Activated naive CD4-positive, alpha-beta T cell treated with anti-CD3 and anti-CD28 coated beads for 36 hours (primary cell): Measurements from ENCODE around the gene GNPNAT1. TPM values are rescaled to one million over a fixed set of nuclear protein-coding genes. Genes with fewer than 3 reads are reported as not detected.
"Not testable (repeated sequence)": the region's sequence is repeated elsewhere in the genome, so short reads cannot be mapped to it uniquely, and the experiment has no call there.

ENCODE experiments used
- CTCF ChIA-PET: fragments of 350-600 bp; sonication (Branson Sonifier 250); formaldehyde crosslinking; loops from one replicate; lab custom pipeline; 2021; ENCODE audit warnings: antibody characterized with exemption; lab: Charles Lee
- DNase-seq: peaks from one replicate; pipeline ENCODE4 v3.0.0-alpha.2; 2020
- H3K27ac Mint-ChIP-seq: one replicate; pipeline ENCODE4 v1.8.0; 2021; ENCODE audit warnings: mild to moderate bottlenecking, mixed read lengths
- H3K27me3 Mint-ChIP-seq: one replicate; pipeline ENCODE4 v1.8.0; 2021; ENCODE audit warnings: low read depth, mixed read lengths
- H3K36me3 Mint-ChIP-seq: one replicate; pipeline ENCODE4 v1.8.0; 2021; ENCODE audit warnings: low read depth, mixed read lengths
- H3K4me1 Mint-ChIP-seq: one replicate; pipeline ENCODE4 v1.8.0; 2021; ENCODE audit warnings: low read depth, mixed read lengths
- H3K4me3 Mint-ChIP-seq: one replicate; pipeline ENCODE4 v1.8.0; 2021; ENCODE audit warnings: mild to moderate bottlenecking, moderate library complexity, mixed read lengths
- H3K9me3 Mint-ChIP-seq: one replicate; pipeline ENCODE4 v1.8.0; 2021; ENCODE audit warnings: mixed read lengths
- intact Hi-C: fragments of 100-400 bp; cut with micrococcal nuclease; formaldehyde crosslinking; loops from one replicate; pipeline ENCODE4 v1.15.1; 2023
- total RNA-seq, 2 experiments: library from RNA; stranded (reverse); gene quantifications; one replicate each; pipeline ENCODE4 v1.2.3, GENCODE V29; 2021

GNPNAT1 gene
- total RNA-seq, 2 experiments from 2014 or later, result 26.1 to 26.9 TPM

DNA sequence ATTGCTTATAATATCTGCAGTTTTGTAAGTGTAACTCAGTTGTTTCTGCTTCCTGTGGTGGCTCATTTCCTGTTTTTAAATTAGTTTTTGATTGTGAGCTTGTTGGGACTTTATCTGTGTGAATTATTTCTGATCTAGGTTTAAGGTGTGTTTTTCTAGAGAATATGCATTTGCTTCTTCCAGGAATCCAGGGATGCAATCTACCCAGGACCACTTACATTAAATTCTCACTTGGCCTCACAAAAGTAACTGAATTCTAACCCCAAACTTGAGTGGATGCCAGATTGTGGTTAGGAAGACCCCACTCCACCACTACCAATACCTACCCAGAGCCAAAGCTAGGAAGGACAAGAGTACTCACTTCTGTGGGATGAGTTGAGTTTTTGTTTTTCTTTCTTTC lies 49.5 kb downstream of the GNPNAT1 start:
- Mint-ChIP-seq H3K9me3 (no peaks in the 10 kb centered on the region), H3K27ac (peak overlapping the region; percentile 95), H3K27me3 (no peaks in the 10 kb centered on the region), H3K4me1 (peaks cover 63% of the 10 kb centered on the region), H3K4me3 (peak overlapping the region; percentile 68), H3K36me3 (peaks cover 19% of the 10 kb centered on the region)
- CTCF ChIA-PET, result interaction anchor here (0.6 to 2.4 kb wide), 6 partner anchors 10 to 564 kb away, joined by 3 to 10 read pairs (median 4); partner anchors contain the start of gene STYX
- intact Hi-C loops, result loop anchor here (1.0 to 5.0 kb wide), 8 partner anchors 12 to 417 kb away; partner anchors contain the start of genes DDHD1, GNPNAT1, GPR137C and PSMC6
- no peak for DNase-seq

DNA sequence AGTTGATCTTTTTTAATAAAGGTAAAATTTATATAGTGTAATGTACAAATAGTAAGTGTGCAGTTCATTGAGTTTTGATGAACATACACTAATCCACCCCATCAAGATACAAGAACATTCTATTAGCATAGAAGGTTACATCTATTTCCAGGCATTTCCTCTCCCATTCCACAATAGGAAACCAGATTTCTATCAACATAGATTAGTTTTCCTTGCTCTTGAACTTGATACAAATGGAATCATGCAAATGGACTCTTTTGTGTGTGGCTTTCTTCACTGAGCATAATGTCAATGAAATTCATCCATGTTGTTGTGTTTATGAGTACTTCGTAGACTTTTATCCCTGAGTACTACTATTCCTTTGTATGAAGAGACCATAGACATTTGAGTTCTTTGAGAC lies 50.7 kb downstream of the GNPNAT1 start:
- no peak overlapping the region for H3K4me3 Mint-ChIP-seq

DNA sequence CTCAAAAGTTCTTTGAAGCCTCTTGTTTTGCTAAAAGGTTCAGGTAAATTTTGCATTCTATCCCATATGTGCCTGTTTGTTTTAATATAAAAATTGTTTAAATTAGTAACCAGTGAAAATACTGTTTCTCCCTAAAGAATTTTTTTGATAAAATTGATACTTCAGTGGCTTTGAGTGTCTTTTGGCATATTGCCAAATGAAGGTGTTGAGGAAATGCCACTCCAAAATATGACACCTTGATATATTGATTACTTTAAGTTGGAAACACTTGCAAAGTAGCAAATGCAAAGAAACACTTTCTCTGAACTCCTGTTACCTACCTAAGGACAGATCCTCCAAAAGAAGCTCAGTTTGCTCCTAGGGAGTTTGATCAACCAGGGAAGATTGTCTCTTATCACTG lies 53.0 kb downstream of the GNPNAT1 start:
- Mint-ChIP-seq H3K27ac (peak overlapping the region; percentile 50), H3K4me3 (no peak overlapping the region)

More for the DNA sequence above, 50.7 kb downstream of the GNPNAT1 start:
- CTCF ChIA-PET, result interaction anchor here (2.4 kb wide), 1 partner anchor 10 kb away, joined by 10 read pairs; the partner anchor contains the start of gene STYX
- Mint-ChIP-seq H3K27me3 (no peaks in the 10 kb centered on the region), H3K4me1 (peaks cover 74% of the 10 kb centered on the region), H3K36me3 (peaks cover 16% of the 10 kb centered on the region), H3K27ac (no peak overlapping the region), H3K9me3 (no peaks in the 10 kb centered on the region)
- DNase-seq, result no peak
- intact Hi-C loops, result loop anchor here (5.0 kb wide), 1 partner anchor 177 kb away; no protein-coding TSS in a partner anchor

DNA sequence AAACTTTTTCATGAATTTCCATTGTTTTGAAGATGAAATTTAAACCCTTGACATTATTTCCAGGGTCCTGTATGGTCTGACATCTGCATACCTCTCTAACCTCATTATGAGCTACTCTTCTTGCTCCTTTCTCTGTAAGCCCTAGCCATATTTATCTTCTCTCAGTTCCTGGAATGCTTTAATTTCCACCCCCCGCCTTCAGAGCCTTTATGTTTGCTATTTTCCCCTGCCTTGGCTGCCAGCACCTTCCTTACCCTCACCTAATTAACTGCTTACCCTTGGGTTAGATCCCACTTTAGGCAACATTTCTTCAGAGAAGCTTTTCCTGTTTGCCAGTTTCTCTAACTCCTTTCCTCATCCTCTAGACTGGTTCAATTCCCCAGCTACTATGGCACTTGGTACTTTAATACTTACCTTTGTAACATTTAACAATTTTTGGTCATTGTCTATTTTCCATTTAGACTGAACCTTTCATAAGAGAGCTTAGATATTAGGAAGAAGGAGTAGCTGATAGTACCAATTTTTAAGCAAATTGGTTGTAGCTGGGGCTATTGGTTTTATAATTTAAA lies 55.4 kb downstream of the GNPNAT1 start:
- intact Hi-C loops, result no loop called here
- CTCF ChIA-PET, result no interaction called here
- no peak for DNase-seq

More for the DNA sequence above, 53.0 kb downstream of the GNPNAT1 start:
- peaks cover 73% of the 10 kb centered on the region for H3K4me1 Mint-ChIP-seq
- no peak for DNase-seq
- H3K36me3 Mint-ChIP-seq, result peaks cover 23% of the 10 kb centered on the region
- H3K9me3 Mint-ChIP-seq, result no peaks in the 10 kb centered on the region
- CTCF ChIA-PET, result no interaction called here
- no peaks in the 10 kb centered on the region for H3K27me3 Mint-ChIP-seq
- intact Hi-C loops, result no loop called here

DNA sequence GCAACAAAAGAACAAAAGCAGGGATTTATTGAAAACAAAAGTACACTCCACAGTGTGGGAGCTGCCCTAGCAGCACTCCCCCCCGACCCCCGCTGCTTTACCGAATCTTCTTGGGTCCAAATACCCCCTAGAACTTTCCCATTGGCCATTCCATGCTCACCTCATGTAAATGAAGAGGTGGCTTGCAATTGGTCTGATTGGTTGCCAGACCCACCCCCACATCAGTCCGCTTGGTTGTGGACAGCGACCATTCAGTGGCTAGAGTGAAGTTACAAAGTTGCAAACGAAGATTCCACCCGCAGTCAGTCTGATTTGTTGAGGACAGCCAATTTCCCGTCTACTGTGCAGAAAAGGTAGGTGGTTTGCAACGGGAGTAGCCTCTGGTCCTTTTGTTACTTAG lies 57.6 kb downstream of the GNPNAT1 start:
- intact Hi-C loops, result no loop called here
- Mint-ChIP-seq H3K36me3 (peaks cover 32% of the 10 kb centered on the region), H3K27ac (no peak overlapping the region), H3K9me3 (no peaks in the 10 kb centered on the region), H3K27me3 (no peaks in the 10 kb centered on the region), H3K4me3 (no peak overlapping the region), H3K4me1 (peaks cover 66% of the 10 kb centered on the region)
- no peak for DNase-seq
- CTCF ChIA-PET, result interaction anchor here (0.6 to 1.3 kb wide), 2 partner anchors 35 to 58 kb away, joined by 3 read pairs; no protein-coding TSS in a partner anchor

More for the DNA sequence above, 55.4 kb downstream of the GNPNAT1 start:
- Mint-ChIP-seq H3K4me1 (peaks cover 73% of the 10 kb centered on the region), H3K36me3 (peaks cover 34% of the 10 kb centered on the region), H3K4me3 (no peak overlapping the region), H3K27me3 (no peaks in the 10 kb centered on the region), H3K27ac (peak overlapping the region; percentile 72), H3K9me3 (no peaks in the 10 kb centered on the region)

DNA sequence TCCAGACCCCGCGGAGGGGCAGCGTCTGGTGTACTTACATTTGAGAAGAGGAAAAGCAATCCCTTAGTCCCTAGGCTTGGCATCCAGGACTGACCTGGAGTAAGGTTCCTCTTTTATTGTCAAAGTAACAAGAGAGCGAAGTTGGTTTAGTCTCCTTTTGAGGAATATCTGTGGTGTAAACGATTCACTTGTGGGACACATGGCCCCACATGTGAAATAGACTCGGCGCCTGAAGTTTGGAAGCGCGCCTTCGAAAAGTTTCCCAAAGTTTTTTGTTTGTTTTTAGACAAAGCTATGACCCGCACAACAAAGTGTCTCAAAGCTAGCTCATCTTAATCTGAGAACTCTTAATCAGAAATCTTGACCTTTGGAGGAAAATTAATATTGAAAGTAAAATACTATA lies 60.7 kb downstream of the GNPNAT1 start:
- peak overlapping the region; percentile 86 for H3K27ac Mint-ChIP-seq
- CTCF ChIA-PET, result interaction anchor here (0.7 to 1.8 kb wide), 2 partner anchors 11 to 30 kb away, joined by 3 to 10 read pairs; no protein-coding TSS in a partner anchor
- intact Hi-C loops, result loop anchor here (1.0 kb wide), 5 partner anchors 12 to 178 kb away; partner anchors contain the start of genes ERO1A, GNPNAT1, GPR137C and PSMC6

DNA sequence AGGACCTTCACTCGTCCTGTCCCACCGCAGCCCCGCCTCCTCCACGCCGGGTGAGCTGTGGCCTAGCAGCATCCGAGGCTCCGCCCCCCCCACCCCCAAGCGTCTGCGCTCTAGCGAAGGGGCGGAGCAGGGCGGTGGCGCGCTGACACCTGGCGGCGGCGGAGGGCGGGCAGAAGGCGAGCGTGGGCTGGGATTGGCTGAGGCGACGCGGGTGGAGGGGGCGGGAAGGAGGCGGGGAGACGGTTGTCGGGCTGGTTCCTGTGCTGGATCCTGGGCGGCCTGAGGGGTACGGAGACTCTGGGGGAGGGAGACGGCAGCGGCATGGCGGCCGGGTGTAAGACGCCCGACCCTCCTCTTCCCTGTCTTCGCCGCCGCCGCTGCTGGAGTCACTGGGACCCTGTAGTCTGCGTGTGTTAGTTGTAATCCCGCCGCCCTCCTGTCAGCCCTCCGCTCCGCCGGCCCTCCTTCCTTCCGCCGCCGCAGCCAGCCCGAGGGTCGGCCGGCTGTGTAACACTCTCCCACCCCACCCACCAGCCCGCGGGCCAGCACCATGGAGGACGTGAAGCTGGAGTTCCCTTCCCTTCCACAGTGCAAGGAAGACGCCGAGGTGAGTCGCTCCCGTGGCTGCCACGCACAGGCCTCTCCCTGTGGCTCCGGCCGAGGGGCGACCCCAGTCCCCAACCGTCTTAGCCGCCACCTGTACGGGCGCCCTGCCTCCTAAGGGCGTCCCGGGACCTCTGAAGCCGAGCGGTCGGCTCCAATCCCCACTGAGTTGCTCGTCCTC lies 61.3 kb downstream of the GNPNAT1 start, which contains the start of gene STYX:
Gene STYX, plus strand, starts transcription at position 242 of the 784 bp plus-strand sequence. Its CDS starts 309 bp downstream, at position 551.
- CTCF ChIA-PET, result interaction anchor here (1.8 kb wide), 1 partner anchor 12 kb away, joined by 10 read pairs; no protein-coding TSS in a partner anchor
- intact Hi-C loops, result loop anchor here (1.0 to 5.0 kb wide), 6 partner anchors 12 to 883 kb away; partner anchors contain the start of genes ERO1A, GNPNAT1, GPR137C and PSMC6
- peaks cover 35% of the 10 kb centered on the region for H3K36me3 Mint-ChIP-seq
- H3K27me3 Mint-ChIP-seq, result no peaks in the 10 kb centered on the region
- peaks cover 38% of the 10 kb centered on the region for H3K4me1 Mint-ChIP-seq
- H3K4me3 Mint-ChIP-seq, result peak within 1 kb of the TSS; percentile 84
- peak within 1 kb of the TSS; percentile 86 for H3K27ac Mint-ChIP-seq
- peak; percentile 98 for DNase-seq
- H3K9me3 Mint-ChIP-seq, result no peaks in the 10 kb centered on the region

More for the DNA sequence above, 60.7 kb downstream of the GNPNAT1 start:
- Mint-ChIP-seq H3K4me1 (peaks cover 41% of the 10 kb centered on the region), H3K9me3 (no peaks in the 10 kb centered on the region), H3K36me3 (peaks cover 35% of the 10 kb centered on the region), H3K27me3 (no peaks in the 10 kb centered on the region), H3K4me3 (peak overlapping the region; percentile 84)
- DNase-seq, result no peak

DNA sequence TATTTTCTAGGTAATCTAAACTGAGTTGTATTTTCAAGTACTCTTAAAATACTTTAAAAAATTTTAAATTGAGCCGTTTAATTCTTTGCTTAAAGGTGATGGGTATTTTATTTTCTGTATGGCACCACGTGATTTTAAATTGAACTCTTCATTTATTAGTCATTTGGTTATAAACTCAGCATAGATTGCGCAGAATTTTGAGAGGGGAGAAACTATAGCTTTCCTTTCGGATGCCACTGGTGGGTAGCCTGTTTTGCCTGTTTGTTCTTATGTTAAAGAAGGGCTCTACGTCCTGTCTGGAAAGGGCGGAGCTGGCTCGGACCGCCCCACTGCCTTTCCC lies 61.9 kb downstream of the GNPNAT1 start:
- intact Hi-C loops, result loop anchor here (5.0 kb wide), 1 partner anchor 882 kb away; no protein-coding TSS in a partner anchor
- Mint-ChIP-seq H3K4me1 (peaks cover 34% of the 10 kb centered on the region), H3K36me3 (peaks cover 36% of the 10 kb centered on the region), H3K27me3 (no peaks in the 10 kb centered on the region), H3K27ac (peak overlapping the region; percentile 82), H3K4me3 (peak overlapping the region; percentile 84), H3K9me3 (no peaks in the 10 kb centered on the region)
- DNase-seq, result no peak
- CTCF ChIA-PET, result interaction anchor here (0.6 kb wide), 1 partner anchor 98 kb away, joined by 4 read pairs; no protein-coding TSS in a partner anchor

DNA sequence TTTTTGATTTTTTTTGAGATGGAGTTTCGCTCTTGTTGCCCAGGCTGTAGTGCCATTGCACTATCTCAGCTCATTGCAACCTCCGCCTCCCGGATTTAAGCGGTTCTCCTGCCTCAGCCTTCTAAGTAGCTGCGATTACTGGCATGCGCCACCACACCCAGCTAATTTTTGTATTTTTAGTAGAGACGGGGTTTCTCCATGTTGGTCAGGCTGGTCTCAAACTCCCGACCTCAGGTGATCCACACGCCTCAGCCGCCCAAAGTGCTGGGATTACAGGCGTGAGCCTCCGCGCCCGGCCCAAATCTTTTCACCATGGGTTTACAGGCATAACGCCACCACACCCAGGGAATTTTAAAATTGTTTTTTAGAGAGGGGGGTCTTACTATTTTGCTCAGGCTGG lies 62.4 kb downstream of the GNPNAT1 start:
- H3K9me3 Mint-ChIP-seq, DNase-seq, H3K27me3 Mint-ChIP-seq, H3K4me3 Mint-ChIP-seq: not testable (repeated sequence)
- intact Hi-C loops, result loop anchor here (5.0 kb wide), 1 partner anchor 882 kb away; no protein-coding TSS in a partner anchor
- H3K4me1 Mint-ChIP-seq, result peaks cover 30% of the 10 kb centered on the region
- H3K36me3 Mint-ChIP-seq, result peaks cover 31% of the 10 kb centered on the region
- H3K27ac Mint-ChIP-seq, result peak overlapping the region; percentile 50
- CTCF ChIA-PET, result interaction anchor here (0.6 to 1.4 kb wide), 2 partner anchors 25 to 97 kb away, joined by 3 to 4 read pairs; no protein-coding TSS in a partner anchor

DNA sequence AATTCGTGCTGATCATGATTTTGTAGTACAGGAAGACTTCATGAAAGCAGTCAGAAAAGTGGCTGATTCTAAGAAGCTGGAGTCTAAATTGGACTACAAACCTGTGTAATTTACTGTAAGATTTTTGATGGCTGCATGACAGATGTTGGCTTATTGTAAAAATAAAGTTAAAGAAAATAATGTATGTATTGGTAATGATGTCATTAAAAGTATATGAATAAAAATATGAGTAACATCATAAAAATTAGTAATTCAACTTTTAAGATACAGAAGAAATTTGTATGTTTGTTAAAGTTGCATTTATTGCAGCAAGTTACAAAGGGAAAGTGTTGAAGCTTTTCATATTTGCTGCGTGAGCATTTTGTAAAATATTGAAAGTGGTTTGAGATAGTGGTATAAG lies 63.9 kb downstream of the GNPNAT1 start:
- H3K36me3 Mint-ChIP-seq, result peaks cover 27% of the 10 kb centered on the region
- H3K27me3 Mint-ChIP-seq, H3K27ac Mint-ChIP-seq, H3K9me3 Mint-ChIP-seq, H3K4me3 Mint-ChIP-seq, DNase-seq: not testable (repeated sequence)
- CTCF ChIA-PET, result interaction anchor here (1.2 to 1.4 kb wide), 2 partner anchors 13 to 23 kb away, joined by 3 read pairs; no protein-coding TSS in a partner anchor
- peaks cover 27% of the 10 kb centered on the region for H3K4me1 Mint-ChIP-seq
- intact Hi-C loops, result loop anchor here (5.0 kb wide), 1 partner anchor 880 kb away; no protein-coding TSS in a partner anchor
